ENCODE measurements around the gene FAM186B. TPM values are rescaled to one million over a fixed set of nuclear protein-coding genes. Genes with fewer than 3 reads are reported as not detected.

FAM186B gene
- total RNA-seq, 1 experiment from 2014 or later = 0.39 TPM

GRCh38 chr12:49568442-49569162 is 36.8 kb downstream of the FAM186B start (continued):
- no peak for TF ChIP-seq OVOL2 (CRISPR knock-in tag; IDR thresholded peaks at IDR 0.05; ENCODE audit: borderline replicate concordance)
- no peak for TF ChIP-seq ZNF121 (CRISPR knock-in tag; IDR thresholded peaks at IDR 0.05)
- TF ChIP-seq ARID4B (CRISPR knock-in tag; IDR thresholded peaks at IDR 0.05; ENCODE audit: borderline replicate concordance) = no peak
- TF ChIP-seq CDX4 (CRISPR knock-in tag; IDR thresholded peaks at IDR 0.05; ENCODE audit: borderline replicate concordance) = no peak
- TF ChIP-seq ZNF671 (CRISPR knock-in tag; IDR thresholded peaks at IDR 0.05) = no peak
- no peak for TF ChIP-seq MAX (CRISPR knock-in tag; IDR thresholded peaks at IDR 0.05)
- no peak for TF ChIP-seq NFATC4 (CRISPR knock-in tag; IDR thresholded peaks at IDR 0.05)
- TF ChIP-seq KAT7 (CRISPR knock-in tag; IDR thresholded peaks at IDR 0.05; ENCODE audit: borderline replicate concordance) = no peak
- TF ChIP-seq ZNF138 (CRISPR knock-in tag; conservative IDR thresholded peaks at IDR 0.05) = no peak
- no peak for TF ChIP-seq JAZF1 (CRISPR knock-in tag; IDR thresholded peaks at IDR 0.05)
- no peak for TF ChIP-seq NFE2L1 (CRISPR knock-in tag; IDR thresholded peaks at IDR 0.05)
- no peak for TF ChIP-seq GABPB1 (CRISPR knock-in tag; IDR thresholded peaks at IDR 0.05)
- no peak for TF ChIP-seq MYBL2 (CRISPR knock-in tag; IDR thresholded peaks at IDR 0.05)
- no peak for TF ChIP-seq ERG (CRISPR knock-in tag; IDR thresholded peaks at IDR 0.05)

GRCh38 chr12:49567611-49568441 is 37.6 kb downstream of the FAM186B start, which contains the start of gene MCRS1:
MCRS1 (minus strand) TSS chr12:49568142; CDS start chr12:49566731, 1,411 bp downstream.
- ATAC-seq = peak; percentile 74
- Mint-ChIP-seq H3K4me1 (peaks cover 12% of the 10 kb centered on the region), H3K27ac (peak within 1 kb of the TSS; percentile 99), H3K9me3 (peaks cover 7% of the 10 kb centered on the region), H3K36me3 (peaks cover 17% of the 10 kb centered on the region), H3K27me3 (ENCODE audit: low read depth) (no peaks in the 10 kb centered on the region), H3K4me3 (peak within 1 kb of the TSS; percentile 98)
- peak; percentile 81 for DNase-seq (ENCODE audit: low spot score)
- ChIA-PET CTCF (interaction anchor here (0.5 to 2.4 kb wide), 6 partner anchors 13 to 271 kb away, joined by 3 to 17 read pairs (median 8); no protein-coding TSS in a partner anchor), POLR2A (interaction anchor here (0.9 to 1.0 kb wide), 2 partner anchors 11 to 13 kb away, joined by 3 to 5 read pairs; no protein-coding TSS in a partner anchor)
- TF ChIP-seq ZNF532 (CRISPR knock-in tag; IDR thresholded peaks at IDR 0.05; ENCODE audit: borderline replicate concordance) = no peak
- 0 out of 2 replicates have a peak, but pooled peaks have one; percentile 17 for TF ChIP-seq FOXP4 (CRISPR knock-in tag; IDR thresholded peaks at IDR 0.05)
- no peak for TF ChIP-seq ZNF512 (CRISPR knock-in tag; IDR thresholded peaks at IDR 0.05; ENCODE audit: borderline replicate concordance)
- no peak for TF ChIP-seq ZNF263 (CRISPR knock-in tag; IDR thresholded peaks at IDR 0.05; ENCODE audit: low read depth)
- peak; percentile 98 for TF ChIP-seq NR2C2 (CRISPR knock-in tag; IDR thresholded peaks at IDR 0.05)

Measured in WTC11 (cell line).